ENCODE data around the gene RBP5. TPM values are rescaled to one million over a fixed set of nuclear protein-coding genes. Genes with fewer than 3 reads are reported as not detected.

The RBP5 gene
- total RNA-seq, 1 experiment from 2014 or later = 2.7 TPM

GRCh38 chr12:7114851-7115250, 13.8 kb downstream of the RBP5 start:
- no peaks in the 10 kb centered on the region for H3K9me3 ChIP-seq (ENCODE audit: control insufficient read depth, low read depth, low read length)

More at GRCh38 chr12:7114851-7115250, 13.8 kb downstream of the RBP5 start:
- Histone ChIP-seq H3K27me3 (ENCODE audit: insufficient read depth, low read length) (no peaks in the 10 kb centered on the region), H2BK15ac (ENCODE audit: low read depth, low read length) (no peak overlapping the region), H3K79me1 (ENCODE audit: insufficient read depth, low read depth, low read length, poor library complexity, severe bottlenecking) (no peaks in the 10 kb centered on the region), H4K5ac (ENCODE audit: insufficient read length, low read depth, low read length) (no peak overlapping the region), H3T11ph (ENCODE audit: low read length) (no peak overlapping the region), H3K9ac (ENCODE audit: extremely low read depth, insufficient read length, low read length) (no peak overlapping the region), H3K4ac (ENCODE audit: low read depth, low read length) (no peak overlapping the region), H3K4me2 (ENCODE audit: insufficient read depth, insufficient read length, low read length) (no peak overlapping the region), H2AK5ac (ENCODE audit: insufficient read length, low read length) (no peak overlapping the region), H3K79me2 (ENCODE audit: insufficient read depth, low read length) (no peaks in the 10 kb centered on the region), H2BK12ac (ENCODE audit: insufficient read length, low read depth, low read length) (no peak overlapping the region), H2BK120ac (ENCODE audit: low read depth, low read length, poor library complexity, severe bottlenecking) (no peak overlapping the region), H4K91ac (ENCODE audit: insufficient read length, low read depth, low read length) (no peak overlapping the region), H4K8ac (replicated peaks; ENCODE audit: insufficient read length, low read depth, low read length) (no peak overlapping the region), H3K56ac (ENCODE audit: insufficient read length, low read depth, low read length) (no peak overlapping the region), H3K14ac (ENCODE audit: insufficient read depth, low read length) (no peak overlapping the region), H2BK5ac (ENCODE audit: insufficient read length, low read length) (no peak overlapping the region), H3K27ac (ENCODE audit: insufficient read length, low read depth, low read length) (no peak overlapping the region), H3K4me1 (ENCODE audit: insufficient read depth, low read length) (no peaks in the 10 kb centered on the region), H2BK20ac (ENCODE audit: low read depth, low read length, poor library complexity, severe bottlenecking) (no peak overlapping the region), H3K23ac (ENCODE audit: insufficient read length, low read depth, low read length) (no peak overlapping the region), H4K20me1 (ENCODE audit: control insufficient read depth, insufficient read depth, insufficient read length) (no peaks in the 10 kb centered on the region), H3K18ac (ENCODE audit: insufficient read length, low read depth, low read length) (no peak overlapping the region), H3K23me2 (ENCODE audit: insufficient read length, low read depth, low read length, poor library complexity, severe bottlenecking) (no peaks in the 10 kb centered on the region), H2AFZ (ENCODE audit: low read length) (no peak overlapping the region)
- Mint-ChIP-seq H3K4me1 (peaks cover 0 to 5% of the 10 kb centered on the region in 2 experiments; a peak in 2 of 4 replicates), H3K9me3 (no peaks in the 10 kb centered on the region), H3K27me3 (ENCODE audit: low read depth) (peaks cover 8% of the 10 kb centered on the region), H3K36me3 (ENCODE audit: insufficient read depth in 1 of 3, low read depth in 3 of 3) (no peaks in the 10 kb centered on the region), H3K4me3 (no peak overlapping the region), H3K27ac (no peak overlapping the region)
- DNase-seq = no peak
- no peak for TF ChIP-seq CTCF (conservative IDR thresholded peaks at IDR 0.05)
- no CpG with 5 or more reads among the region's 6 CpGs for WGBS (ENCODE audit: extremely low coverage, insufficient read length, low lambda C conversion rate)
